Measurements from ENCODE around the gene C16orf54.
"Not testable (repeated sequence)": the region's sequence is repeated elsewhere in the genome, so short reads cannot be mapped to it uniquely, and the experiment has no call there.

Gene C16orf54

GRCh38 chr16:29745853-29746345 lies at the start of gene C16orf54:
Gene C16orf54 (minus strand): TSS chr16:29745990. CDS start chr16:29744951, 1,039 bp downstream.
- peak; percentile 83 for DNase-seq

- DNase-seq = no peak
Measured at GRCh38 chr16:29794231-29794710, 48.5 kb upstream of the C16orf54 start.

GRCh38 chr16:29793153-29793552 lies 47.4 kb upstream of the C16orf54 start:
- not testable (repeated sequence) for DNase-seq

- DNase-seq = no peak
Measured at GRCh38 chr16:29791845-29792807, 46.3 kb upstream of the C16orf54 start.

- DNase-seq = no peak
Measured at GRCh38 chr16:29790949-29791844, 45.4 kb upstream of the C16orf54 start.

GRCh38 chr16:29790183-29790948 lies 44.6 kb upstream of the C16orf54 start, which contains the start of gene KIF22:
Gene KIF22 (plus strand): TSS chr16:29790751. CDS start chr16:29790760, 9 bp downstream.
- peak; percentile 99 for DNase-seq

- DNase-seq = no peak
Measured at GRCh38 chr16:29789775-29790182, 44.0 kb upstream of the C16orf54 start.

- not testable (repeated sequence) for DNase-seq
Measured at GRCh38 chr16:29787155-29787554, 41.4 kb upstream of the C16orf54 start.

GRCh38 chr16:29784901-29785500 lies 39.2 kb upstream of the C16orf54 start:
- peak; percentile 68 for DNase-seq

- no peak for DNase-seq
Measured at GRCh38 chr16:29784157-29784556, 38.4 kb upstream of the C16orf54 start.

- not testable (repeated sequence) for DNase-seq
Measured at GRCh38 chr16:29783094-29783953, 37.5 kb upstream of the C16orf54 start.

GRCh38 chr16:29779474-29779873 lies 33.7 kb upstream of the C16orf54 start:
- no peak for DNase-seq

GRCh38 chr16:29777576-29778350 lies 32.0 kb upstream of the C16orf54 start, which contains the start of gene ZG16:
Gene ZG16 (plus strand): TSS chr16:29778256. CDS start chr16:29779267, 1,011 bp downstream.
- no peak for DNase-seq

- DNase-seq = no peak
Measured at GRCh38 chr16:29775742-29776408, 30.1 kb upstream of the C16orf54 start.

- no peak for DNase-seq
Measured at GRCh38 chr16:29774730-29775129, 28.9 kb upstream of the C16orf54 start.

GRCh38 chr16:29772330-29772729 lies 26.5 kb upstream of the C16orf54 start:
- not testable (repeated sequence) for DNase-seq

GRCh38 chr16:29770250-29770929 lies 24.6 kb upstream of the C16orf54 start:
- no peak for DNase-seq

- no peak for DNase-seq
Measured at GRCh38 chr16:29769507-29769906, 23.7 kb upstream of the C16orf54 start.

Data from femur (tissue), 1 donor.